Urinary bladder (tissue), 4 donors: ENCODE data around the gene PSME3IP1. TPM values are rescaled to one million over a fixed set of nuclear protein-coding genes. Genes with fewer than 3 reads are reported as not detected.
A peak's percentile ranks its signal among the peaks of the same experiment; 100 is the strongest.

Experiments used
- DNase-seq: peaks from one replicate; pipeline ENCODE4 v3.0.0-alpha.2; 2015; ENCODE audit errors: extremely low spot score
- H3K27ac ChIP-seq: one replicate; pipeline ENCODE4 v1.5.1; 2013; ENCODE audit warnings: low read depth, mild to moderate bottlenecking, moderate library complexity
- H3K36me3 ChIP-seq: one replicate; pipeline ENCODE4 v1.6.1; 2013; ENCODE audit warnings: mild to moderate bottlenecking, moderate library complexity; ENCODE audit not compliant: insufficient read depth
- H3K4me1 ChIP-seq: one replicate; pipeline ENCODE4 v1.6.1; 2013; ENCODE audit warnings: mild to moderate bottlenecking, moderate library complexity; ENCODE audit not compliant: insufficient read depth
- H3K4me3 ChIP-seq: one replicate; pipeline ENCODE4 v1.5.1; 2013; ENCODE audit warnings: low read depth, low read length
- WGBS: extraction: QIAGEN DNeasy Blood & Tissue Kit; methylation state at CpG from one replicate; pipeline ENCODE4 v1.1.7; 2013; 5-methylcytosine and 5-hydroxymethylcytosine counted together
- polyA plus RNA-seq: library from polyadenylated mRNA; stranded (reverse); fragments of 200-250 nt; gene quantifications from one replicate; pipeline ENCODE4 v1.2.3, GENCODE V29; 2013
- total RNA-seq: library from RNA; depleted of rRNA; stranded (reverse); fragments of >200 nt; gene quantifications from one replicate; pipeline ENCODE4 v1.2.3, GENCODE V29; 2014
- donor health status: healthy with polysubstance abuse.
- donor health status: healthy.

Gene PSME3IP1
- total and polyA plus RNA-seq, 2 donors, result 61.8 to 63.1 TPM

DNA sequence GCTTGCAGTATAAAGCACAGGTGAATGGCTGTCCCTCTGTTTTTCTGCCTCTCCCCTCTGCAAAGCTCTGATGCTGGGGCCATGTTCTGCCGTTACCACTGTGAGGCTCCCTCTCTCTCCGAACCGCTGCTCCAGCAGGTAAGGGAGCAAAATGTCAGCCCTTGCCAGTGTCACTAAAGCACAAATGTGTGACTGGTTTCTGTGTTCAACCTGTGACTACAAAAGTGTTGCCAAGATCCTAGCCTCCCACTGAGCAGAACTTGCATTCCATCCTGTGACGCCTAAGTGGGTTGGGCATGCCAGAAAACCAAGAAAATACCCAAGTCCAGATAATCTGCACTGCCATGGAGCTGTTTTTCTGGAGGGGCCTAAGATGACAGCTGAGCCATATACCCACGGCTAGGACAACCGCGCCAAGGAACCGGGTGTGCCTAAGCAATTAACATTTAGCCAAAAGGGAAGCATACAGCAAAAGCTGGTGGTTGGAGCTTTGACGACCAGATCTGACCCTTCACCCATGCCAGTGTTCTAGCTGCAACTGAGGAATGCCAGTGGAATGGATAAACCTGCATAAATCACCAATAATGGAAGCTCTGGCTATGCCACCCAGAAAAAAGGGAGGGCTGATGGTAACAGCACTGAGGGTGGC, 35.0 kb downstream of the PSME3IP1 start:
- 89% methylated on average over 9 of the region's 9 CpGs for WGBS
- no peak overlapping the region for H3K4me3 ChIP-seq
- no peaks in the 10 kb centered on the region for H3K36me3 ChIP-seq
- DNase-seq, result no peak
- no peak overlapping the region for H3K27ac ChIP-seq
- H3K4me1 ChIP-seq, result no peaks in the 10 kb centered on the region

DNA sequence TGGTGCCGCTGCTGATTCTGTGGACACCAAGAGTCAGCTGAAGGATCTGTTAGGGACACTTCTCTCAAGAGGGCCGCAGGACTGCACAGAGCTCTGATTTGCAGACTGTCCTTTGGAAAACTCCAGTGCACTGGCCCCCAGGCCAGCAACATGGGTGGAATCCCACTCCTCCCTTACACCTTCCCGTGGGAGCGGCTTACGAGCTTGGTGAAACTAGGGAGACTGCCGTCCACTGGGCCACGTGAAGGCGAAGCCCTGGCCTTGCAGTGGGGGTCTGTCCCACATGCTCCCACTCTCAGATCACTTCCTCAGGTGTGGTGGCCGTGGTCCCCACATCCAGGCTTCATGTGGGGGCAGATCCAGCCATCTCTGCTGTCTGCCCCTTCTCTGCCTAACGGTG, 36.4 kb downstream of the PSME3IP1 start:
- DNase-seq, result no peak
- no peak overlapping the region for H3K27ac ChIP-seq
- WGBS, result 95% methylated on average over 10 of the region's 10 CpGs
- H3K36me3 ChIP-seq, result no peaks in the 10 kb centered on the region
- H3K4me1 ChIP-seq, result no peaks in the 10 kb centered on the region
- no peak overlapping the region for H3K4me3 ChIP-seq

DNA sequence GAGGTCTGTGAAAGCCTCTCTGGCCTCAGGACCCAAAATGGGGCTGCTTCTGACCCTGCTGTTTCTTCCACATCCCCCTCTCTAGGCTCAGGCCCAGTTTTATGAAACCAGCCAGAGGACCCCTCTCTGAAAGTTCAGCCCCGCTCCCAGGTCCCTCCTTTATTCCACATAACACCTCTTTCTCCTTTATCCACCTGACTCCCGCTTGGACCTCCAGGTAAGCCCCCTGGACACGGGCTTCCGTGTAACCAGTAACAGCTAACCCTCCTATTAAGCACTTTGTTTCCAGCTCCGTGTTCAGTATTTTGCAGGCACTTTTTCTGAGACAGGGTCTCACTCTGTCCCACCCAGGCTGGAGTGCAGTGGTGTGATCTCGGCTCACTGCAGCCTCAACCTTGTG, 37.4 kb downstream of the PSME3IP1 start:
- WGBS, result 94% methylated on average over 6 of the region's 6 CpGs
- H3K27ac ChIP-seq, result no peak overlapping the region
- H3K4me1 ChIP-seq, result no peaks in the 10 kb centered on the region
- no peaks in the 10 kb centered on the region for H3K36me3 ChIP-seq
- H3K4me3 ChIP-seq, result no peak overlapping the region
- DNase-seq, result no peak

DNA sequence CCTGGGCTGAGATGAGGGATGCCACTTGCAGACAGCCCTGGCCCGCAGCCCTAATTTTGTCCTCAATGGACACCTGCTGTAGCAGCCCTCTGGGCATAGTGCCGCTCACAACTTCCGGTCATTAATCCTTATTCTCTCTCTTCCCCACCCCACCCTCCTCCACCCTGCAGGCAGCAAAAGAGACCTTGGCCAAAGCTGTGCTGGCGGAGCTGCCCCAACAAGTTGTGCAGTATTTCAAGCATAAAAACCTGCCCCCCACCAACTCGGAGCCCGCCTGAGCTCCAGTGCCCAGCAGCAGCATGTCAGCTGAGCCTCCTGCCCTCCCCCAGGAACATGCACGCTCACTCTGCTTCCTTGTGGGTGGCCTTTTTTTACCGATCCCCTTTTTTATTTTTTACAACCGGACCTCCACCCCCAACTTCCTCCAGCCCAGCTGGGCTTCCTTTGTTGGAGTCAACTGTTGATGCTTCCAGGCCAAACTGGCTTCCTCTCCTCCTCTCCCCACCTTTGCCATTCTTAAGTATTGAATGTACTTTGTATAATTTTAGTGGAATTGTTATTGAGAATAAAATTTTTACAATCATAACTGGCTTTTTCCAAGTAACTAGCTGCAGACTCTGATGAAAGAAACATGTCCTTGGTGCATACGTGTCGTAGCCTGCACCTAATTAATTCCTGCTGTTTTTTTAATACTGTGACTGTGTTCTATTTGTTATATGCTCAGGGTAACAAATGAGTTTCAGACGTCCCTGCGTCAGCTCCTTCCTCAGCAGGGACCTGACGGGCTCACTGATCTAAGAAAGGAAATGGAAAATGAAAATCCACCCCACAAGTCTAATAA, 38.2 kb downstream of the PSME3IP1 start:
- Histone ChIP-seq H3K36me3 (no peaks in the 10 kb centered on the region), H3K4me1 (no peaks in the 10 kb centered on the region), H3K4me3 (no peak overlapping the region), H3K27ac (no peak overlapping the region)
- 35% methylated on average over 14 of the region's 14 CpGs for WGBS
- peak; percentile 41 for DNase-seq

DNA sequence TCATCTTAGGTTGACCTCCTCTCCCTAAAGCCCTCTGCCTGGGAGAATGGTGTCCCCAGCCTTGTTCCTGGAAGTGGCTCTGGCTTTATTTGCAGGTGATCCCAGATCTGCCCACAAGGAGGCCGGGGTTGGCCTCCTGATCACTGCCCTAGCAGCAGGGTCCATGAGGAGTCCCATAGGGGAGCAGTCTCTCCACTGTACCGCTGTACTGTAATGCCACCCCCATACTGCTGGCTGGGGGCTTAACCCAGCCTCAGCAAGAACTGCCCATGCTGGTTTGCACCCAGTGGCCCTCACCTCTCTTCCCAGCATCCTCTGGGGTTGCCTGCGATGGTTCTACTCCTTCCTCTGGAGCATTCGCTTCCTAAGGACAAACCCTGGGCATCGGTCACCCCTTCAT, 39.1 kb downstream of the PSME3IP1 start:
- no peak overlapping the region for H3K27ac ChIP-seq
- WGBS, result 94% methylated on average over 5 of the region's 5 CpGs
- no peaks in the 10 kb centered on the region for H3K4me1 ChIP-seq
- H3K36me3 ChIP-seq, result no peaks in the 10 kb centered on the region
- no peak for DNase-seq
- no peak overlapping the region for H3K4me3 ChIP-seq

DNA sequence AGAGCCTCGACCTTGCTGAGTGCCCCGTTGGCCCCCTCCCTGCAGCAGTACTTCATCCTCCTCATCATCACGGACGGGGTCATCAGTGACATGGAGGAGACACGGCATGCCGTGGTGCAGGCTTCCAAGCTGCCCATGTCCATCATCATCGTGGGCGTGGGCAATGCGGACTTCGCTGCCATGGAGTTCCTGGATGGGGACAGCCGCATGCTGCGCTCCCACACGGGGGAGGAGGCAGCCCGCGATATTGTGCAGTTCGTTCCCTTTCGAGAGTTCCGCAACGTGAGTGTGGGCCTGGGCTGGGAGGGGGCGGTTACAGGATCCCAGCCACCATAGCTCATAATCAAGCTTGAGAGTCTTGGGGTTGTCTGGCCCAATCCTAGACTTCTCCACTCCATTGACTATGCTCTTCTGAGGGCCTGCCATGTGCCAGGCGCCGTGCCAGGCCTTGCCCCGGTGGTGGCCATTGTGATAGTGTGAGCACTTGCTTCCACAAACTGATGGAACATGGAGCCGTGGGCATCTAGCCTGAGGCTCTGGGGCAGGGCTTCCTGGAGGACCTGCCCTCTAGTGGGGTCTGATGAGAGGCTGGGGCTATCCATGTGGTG, 39.7 kb downstream of the PSME3IP1 start:
- H3K36me3 ChIP-seq, result no peaks in the 10 kb centered on the region
- H3K4me3 ChIP-seq, result no peak overlapping the region
- WGBS, result 91% methylated on average over 24 of the region's 24 CpGs
- no peaks in the 10 kb centered on the region for H3K4me1 ChIP-seq
- DNase-seq, result no peak
- H3K27ac ChIP-seq, result no peak overlapping the region

DNA sequence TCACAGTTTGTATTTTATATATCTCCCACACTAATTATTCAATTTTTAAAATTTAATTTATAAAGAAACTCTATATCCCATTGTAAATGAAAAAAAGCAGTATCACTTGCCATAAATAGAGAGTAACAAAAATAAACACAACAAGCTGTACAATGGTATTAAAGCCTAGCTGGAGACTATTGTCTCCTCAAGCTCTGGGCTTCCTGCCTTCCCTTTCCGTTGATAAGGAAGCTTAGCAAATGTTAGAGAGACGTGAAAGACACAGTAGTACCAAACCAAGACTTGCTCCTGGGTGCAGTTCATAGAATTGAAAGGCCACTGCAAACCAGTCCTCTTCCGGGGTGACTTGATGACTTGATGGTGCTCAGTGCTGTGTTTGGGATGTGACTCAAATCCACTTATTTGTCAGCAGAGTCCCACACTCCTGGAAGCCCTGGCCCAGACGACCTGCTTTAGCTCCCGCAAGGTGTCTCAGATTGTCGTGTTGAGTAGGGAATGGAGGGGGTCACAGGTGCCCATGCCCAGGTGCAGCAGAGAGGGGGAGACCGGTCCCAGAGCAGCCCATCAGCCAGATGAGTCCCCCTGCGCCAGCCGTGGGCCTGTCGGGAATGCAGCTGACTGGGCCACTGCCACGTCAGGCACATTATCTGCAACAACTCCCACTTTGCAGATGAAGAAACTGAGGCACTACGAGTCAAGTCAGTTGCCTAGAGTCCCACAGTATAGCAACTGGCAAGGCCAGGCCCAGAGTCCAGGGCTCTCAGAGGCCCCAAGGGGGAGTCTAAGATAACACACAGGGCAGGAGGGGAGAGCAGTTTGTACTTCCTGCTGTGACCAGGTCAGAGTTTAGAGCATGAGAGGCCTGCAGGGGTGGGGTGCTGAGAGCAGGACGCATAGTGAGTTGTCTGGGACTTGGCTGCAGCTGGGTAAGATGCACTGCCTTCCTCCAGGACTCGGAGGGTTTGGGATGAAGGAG, 40.5 kb downstream of the PSME3IP1 start:
- 77% methylated on average over 14 of the region's 14 CpGs for WGBS
- H3K36me3 ChIP-seq, result no peaks in the 10 kb centered on the region
- no peak overlapping the region for H3K4me3 ChIP-seq
- no peak overlapping the region for H3K27ac ChIP-seq
- H3K4me1 ChIP-seq, result no peaks in the 10 kb centered on the region
- DNase-seq, result no peak

DNA sequence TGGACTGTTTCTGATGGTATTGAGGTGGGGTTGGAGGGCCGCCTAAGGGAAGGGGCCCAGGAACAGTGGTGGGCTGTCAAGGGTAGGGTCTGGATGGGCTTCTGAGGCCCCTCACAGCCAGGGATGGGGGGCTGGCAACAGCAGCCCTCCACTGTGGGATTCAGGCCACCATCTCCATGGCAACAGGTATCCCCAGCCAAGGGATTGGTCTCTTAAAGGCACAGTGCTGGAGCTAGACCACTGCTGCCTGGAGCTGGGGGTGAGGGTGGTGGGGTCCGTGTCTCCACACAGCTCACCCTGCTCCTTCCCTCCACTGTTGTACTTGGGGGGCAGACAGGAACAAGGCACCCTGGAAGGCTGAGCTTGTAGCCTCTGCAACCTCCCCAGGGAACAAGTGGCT, 41.8 kb downstream of the PSME3IP1 start:
- 92% methylated on average over 2 of the region's 2 CpGs for WGBS
- no peak for DNase-seq
- H3K4me3 ChIP-seq, result no peak overlapping the region
- H3K27ac ChIP-seq, result no peak overlapping the region
- no peaks in the 10 kb centered on the region for H3K4me1 ChIP-seq
- H3K36me3 ChIP-seq, result no peaks in the 10 kb centered on the region

DNA sequence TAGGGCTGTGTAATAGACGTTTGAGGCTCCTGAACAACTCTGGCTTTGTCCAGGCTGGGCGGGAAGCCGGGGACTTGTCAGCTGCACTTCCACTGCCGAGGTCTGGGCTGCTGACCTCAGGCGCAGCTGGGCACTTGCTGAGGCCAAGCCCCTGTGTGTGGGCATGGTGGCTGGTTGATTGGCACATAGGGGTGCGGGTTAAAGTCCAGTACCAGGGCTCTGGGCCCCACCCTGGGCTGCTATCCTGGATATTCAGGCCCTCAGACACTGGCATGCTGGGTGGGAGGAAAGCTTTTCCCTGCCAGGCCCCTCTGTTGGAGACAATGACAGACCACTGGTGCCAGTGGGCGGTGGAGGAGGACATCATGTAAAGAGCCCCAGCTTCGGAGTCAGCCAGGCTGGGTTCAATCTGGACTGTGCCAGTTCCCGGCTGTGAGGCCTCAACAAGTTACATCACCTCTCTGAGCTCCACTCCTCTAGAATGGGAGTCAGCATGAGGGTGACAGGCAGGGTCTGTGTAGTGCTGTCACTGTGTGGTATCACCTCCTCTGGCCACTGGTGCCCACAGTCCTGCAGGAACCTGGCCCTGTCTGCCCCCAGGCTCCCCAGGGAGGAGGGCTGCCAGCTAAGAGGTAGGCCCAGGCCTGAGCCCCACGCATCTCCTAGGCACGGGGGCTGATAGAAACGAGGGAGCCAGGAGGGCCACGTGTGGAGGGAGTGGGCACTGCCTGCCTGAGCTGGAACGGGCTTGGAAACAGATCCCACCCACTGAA, 42.5 kb downstream of the PSME3IP1 start:
- no peak overlapping the region for H3K4me3 ChIP-seq
- H3K4me1 ChIP-seq, result no peaks in the 10 kb centered on the region
- H3K36me3 ChIP-seq, result no peaks in the 10 kb centered on the region
- no peak overlapping the region for H3K27ac ChIP-seq
- 83% methylated on average over 14 of the region's 14 CpGs for WGBS
- no peak for DNase-seq

DNA sequence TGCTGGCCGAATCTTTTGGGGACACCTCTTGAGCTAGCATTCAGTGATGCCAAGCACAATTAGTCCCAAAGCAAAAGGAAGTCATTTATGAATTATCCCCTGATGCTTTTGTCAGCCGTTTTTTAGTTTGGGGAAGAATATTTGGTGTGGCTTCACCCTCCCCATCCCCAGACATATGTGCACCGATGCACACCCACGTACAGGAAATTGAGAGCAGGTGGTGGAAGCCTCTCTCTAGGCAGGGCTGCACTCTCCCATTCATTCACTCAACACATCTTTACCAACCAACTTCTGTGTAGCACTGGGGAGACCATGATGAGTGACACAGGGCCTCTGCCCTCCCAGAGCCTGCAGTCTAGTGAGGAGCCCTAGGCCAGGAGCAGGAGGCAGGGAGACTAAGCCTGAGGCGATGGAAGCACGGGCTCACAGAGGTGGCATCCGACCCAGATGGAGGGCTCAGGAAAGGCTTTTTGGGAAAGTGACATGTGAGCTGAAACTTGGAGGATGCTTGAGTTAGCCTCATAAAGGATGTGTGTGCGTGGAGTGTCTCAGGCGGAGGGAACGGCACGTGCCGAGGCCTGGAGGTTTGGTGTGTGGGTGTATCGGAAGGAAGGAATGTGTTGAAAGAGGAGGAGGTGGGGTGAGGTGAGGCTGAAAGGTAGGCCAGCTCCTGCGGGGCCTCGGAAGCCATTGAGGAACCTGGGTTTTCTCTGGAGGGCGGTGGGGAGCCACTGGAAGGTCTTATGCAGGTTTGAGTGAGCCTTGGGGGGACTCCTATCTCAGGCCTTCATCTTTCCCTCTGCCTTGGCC, 43.8 kb downstream of the PSME3IP1 start:
- Histone ChIP-seq H3K27ac (no peak overlapping the region), H3K4me3 (no peak overlapping the region), H3K4me1 (no peaks in the 10 kb centered on the region), H3K36me3 (no peaks in the 10 kb centered on the region)
- no peak for DNase-seq
- 84% methylated on average over 16 of the region's 16 CpGs for WGBS

DNA sequence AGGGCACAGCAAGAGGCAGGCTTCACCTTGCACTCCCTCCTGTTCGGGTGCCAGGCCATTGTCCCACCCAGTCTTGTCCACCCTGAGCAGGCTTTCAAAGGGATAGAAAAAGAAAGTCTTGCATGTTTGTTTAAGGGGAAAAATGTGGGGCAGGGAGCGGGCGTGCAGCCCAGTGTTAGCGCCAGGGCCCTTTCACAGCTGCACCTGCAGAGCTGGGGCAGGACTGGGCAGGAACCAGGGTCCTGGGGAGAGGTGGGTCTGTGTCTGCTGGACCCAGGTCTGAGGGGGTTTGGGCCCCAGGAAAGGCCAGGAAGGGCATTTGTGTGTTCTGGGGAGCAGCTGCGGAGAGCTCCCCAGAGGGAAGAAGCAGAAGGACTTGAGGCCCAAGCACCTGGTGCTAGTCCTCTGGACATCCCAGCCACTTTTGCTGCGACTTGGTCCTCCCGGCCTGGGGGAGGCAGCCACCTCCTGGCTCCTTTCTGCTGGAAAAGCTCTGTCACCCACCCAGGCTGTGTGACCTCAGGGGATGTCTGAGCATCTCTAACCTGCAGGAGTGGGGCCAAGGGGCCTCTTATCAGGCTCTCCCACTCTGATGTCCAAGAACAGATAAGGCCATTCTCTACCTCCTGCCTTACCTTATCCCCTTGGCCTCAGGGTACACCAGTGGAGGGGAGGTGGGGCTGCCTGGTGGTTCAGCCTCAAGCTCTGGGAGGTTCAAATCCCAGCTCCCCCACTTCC, 44.7 kb downstream of the PSME3IP1 start:
- DNase-seq, result no peak
- Histone ChIP-seq H3K36me3 (no peaks in the 10 kb centered on the region), H3K4me3 (no peak overlapping the region), H3K27ac (no peak overlapping the region), H3K4me1 (no peaks in the 10 kb centered on the region)
- 91% methylated on average over 7 of the region's 7 CpGs for WGBS
